ENCODE measurements around the gene ETNK2. TPM values are rescaled to one million over a fixed set of nuclear protein-coding genes. Genes with fewer than 3 reads are reported as not detected.
"Not testable (repeated sequence)": the region's sequence is repeated elsewhere in the genome, so short reads cannot be mapped to it uniquely, and the experiment has no call there.

Gene ETNK2
- total RNA-seq, 1 donor = 2.6 TPM

- no peak for TF ChIP-seq CTCF (IDR thresholded peaks at IDR 0.05; ENCODE audit: insufficient read depth, low read length)
- no peak overlapping the region for H3K4me3 ChIP-seq (ENCODE audit: low read depth, low read length)
- DNase-seq (ENCODE audit: low read depth) = no peak
Measured at GRCh38 chr1:204093421-204093717, 58.5 kb downstream of the ETNK2 start.

- DNase-seq (ENCODE audit: low read depth) = no peak
- H3K4me3 ChIP-seq (ENCODE audit: low read depth, low read length) = no peak overlapping the region
- no peak for TF ChIP-seq CTCF (IDR thresholded peaks at IDR 0.05; ENCODE audit: insufficient read depth, low read length)
Measured at GRCh38 chr1:204092632-204093420, 59.0 kb downstream of the ETNK2 start.

GRCh38 chr1:204091787-204092312 lies 60.0 kb downstream of the ETNK2 start:
- H3K4me3 ChIP-seq (ENCODE audit: low read depth, low read length) = no peak overlapping the region
- no peak for DNase-seq (ENCODE audit: low read depth)
- no peak for TF ChIP-seq CTCF (IDR thresholded peaks at IDR 0.05; ENCODE audit: insufficient read depth, low read length)

GRCh38 chr1:204091066-204091465 lies 60.8 kb downstream of the ETNK2 start:
- H3K4me3 ChIP-seq (ENCODE audit: low read depth, low read length) = no peak overlapping the region
- DNase-seq (ENCODE audit: low read depth) = no peak
- TF ChIP-seq CTCF (IDR thresholded peaks at IDR 0.05; ENCODE audit: insufficient read depth, low read length) = no peak

GRCh38 chr1:204090132-204090531 lies 61.7 kb downstream of the ETNK2 start:
- H3K4me3 ChIP-seq (ENCODE audit: low read depth, low read length); DNase-seq (ENCODE audit: low read depth): not testable (repeated sequence)

- TF ChIP-seq CTCF (IDR thresholded peaks at IDR 0.05; ENCODE audit: insufficient read depth, low read length) = no peak
- DNase-seq (ENCODE audit: low read depth) = no peak
- H3K4me3 ChIP-seq (ENCODE audit: low read depth, low read length) = no peak overlapping the region
Measured at GRCh38 chr1:204089044-204089751, 62.6 kb downstream of the ETNK2 start.

- TF ChIP-seq CTCF (IDR thresholded peaks at IDR 0.05; ENCODE audit: insufficient read depth, low read length) = no peak
- H3K4me3 ChIP-seq (ENCODE audit: low read depth, low read length) = no peak overlapping the region
- DNase-seq (ENCODE audit: low read depth) = no peak
Measured at GRCh38 chr1:204088596-204088995, 63.2 kb downstream of the ETNK2 start.
